B cell (primary cell): ENCODE data around the gene CCDC186.

Experiments used
- CTCF ChIP-seq: fragments of 200-600 bp; IDR thresholded peaks from one replicate; pipeline ENCODE4 v1.8.0; 2022; ENCODE audit warnings: antibody characterized with exemption, mild to moderate bottlenecking
- EZH2 ChIP-seq: IDR thresholded peaks from 2 replicates; pipeline ENCODE4 v1.6.1; 2012; ENCODE audit warnings: borderline replicate concordance, low read depth, mild to moderate bottlenecking, moderate library complexity, low read length; ENCODE audit not compliant: insufficient read depth, poor library complexity, severe bottlenecking

- TF ChIP-seq CTCF (no peak), EZH2 (no peak)
Observed at GRCh38 chr10:114078346-114078745, 95.7 kb downstream of the CCDC186 start.
